WTC11 (cell line): ENCODE measurements around the gene CHD3. TPM values are rescaled to one million over a fixed set of nuclear protein-coding genes. Genes with fewer than 3 reads are reported as not detected.

Source experiments
- ATAC-seq: fragments of 200-7000 bp; cut with Tn5 transposase; 2 replicates; pipeline ENCODE4 v1.10.0; 2021; ENCODE audit warnings: mild to moderate bottlenecking, moderate library complexity
- CTCF ChIA-PET: fragments of 300-600 bp; sonication (Branson Sonifier 250); formaldehyde crosslinking; loops from one replicate; lab custom pipeline; 2021; ENCODE audit warnings: antibody characterized with exemption; lab: Charles Lee
- POLR2A ChIA-PET: fragments of 350-600 bp; sonication (Branson Sonifier 250); formaldehyde crosslinking; loops from one replicate; lab custom pipeline; 2021; ENCODE audit warnings: antibody characterized with exemption; lab: Charles Lee
- DNase-seq: peaks from one replicate; pipeline ENCODE4 v3.0.0; 2021; ENCODE audit warnings: low spot score
- H3K27ac Mint-ChIP-seq: 2 replicates; pipeline ENCODE4 v1.8.0; 2021; ENCODE audit warnings: mixed read lengths
- H3K27me3 Mint-ChIP-seq: 2 replicates; pipeline ENCODE4 v1.8.0; 2021; ENCODE audit warnings: low read depth, mild to moderate bottlenecking, moderate library complexity, mixed read lengths
- H3K36me3 Mint-ChIP-seq: 2 replicates; pipeline ENCODE4 v1.8.0; 2021; ENCODE audit warnings: mixed read lengths
- H3K4me1 Mint-ChIP-seq: 2 replicates; pipeline ENCODE4 v1.8.0; 2022; ENCODE audit warnings: mixed read lengths
- H3K4me3 Mint-ChIP-seq: 2 replicates; pipeline ENCODE4 v1.8.0; 2021; ENCODE audit warnings: mild to moderate bottlenecking, moderate library complexity, mixed read lengths
- H3K9me3 Mint-ChIP-seq: 2 replicates; pipeline ENCODE4 v1.8.0; 2021; ENCODE audit warnings: mixed read lengths
- ATF3 ChIP-seq: sonication (generic); formaldehyde crosslinking; conservative IDR thresholded peaks from 2 replicates; pipeline ENCODE4 v1.8.1; 2022; ENCODE audit warnings: mild to moderate bottlenecking, missing genetic modification reagents
- CDX4 ChIP-seq: fragments of 250-450 bp; sonication (Bioruptor Pico); IDR thresholded peaks from 2 replicates; pipeline ENCODE4 v1.9.0; 2021; ENCODE audit warnings: moderate library complexity, mild to moderate bottlenecking, inconsistent platforms, borderline replicate concordance
- CREB1 ChIP-seq: sonication (generic); formaldehyde crosslinking; IDR thresholded peaks from 2 replicates; pipeline ENCODE4 v1.8.0; 2023; ENCODE audit warnings: mild to moderate bottlenecking, missing genetic modification reagents
- CTCF ChIP-seq: fragments of 200-600 bp; IDR thresholded peaks from 2 replicates; pipeline ENCODE4 v1.8.0; 2022; ENCODE audit warnings: antibody characterized with exemption
- EMX1 ChIP-seq: fragments of 250-450 bp; sonication (Bioruptor Pico); IDR thresholded peaks from 2 replicates; pipeline ENCODE4 v1.8.0; 2021; ENCODE audit warnings: mild to moderate bottlenecking
- FOXK1 ChIP-seq: sonication (generic); formaldehyde crosslinking; IDR thresholded peaks from 2 replicates; pipeline ENCODE4 v1.8.0; 2022; ENCODE audit warnings: mild to moderate bottlenecking, moderate library complexity, missing genetic modification reagents
- FOXP1 ChIP-seq: sonication (generic); formaldehyde crosslinking; IDR thresholded peaks from 2 replicates; pipeline ENCODE4 v1.8.0; 2022; ENCODE audit warnings: missing genetic modification reagents, mild to moderate bottlenecking, moderate library complexity, borderline replicate concordance
- HMGXB4 ChIP-seq: sonication (generic); formaldehyde crosslinking; IDR thresholded peaks from 2 replicates; pipeline ENCODE4 v1.8.1; 2023; ENCODE audit warnings: mild to moderate bottlenecking, moderate library complexity, missing genetic modification reagents
- JUN ChIP-seq: sonication (generic); formaldehyde crosslinking; IDR thresholded peaks from 2 replicates; pipeline ENCODE4 v1.8.0; 2023; ENCODE audit warnings: mild to moderate bottlenecking, missing genetic modification reagents
- NFE2L1 ChIP-seq: sonication (generic); formaldehyde crosslinking; IDR thresholded peaks from 2 replicates; pipeline ENCODE4 v1.8.1; 2023; ENCODE audit warnings: missing genetic modification reagents
- NR3C1 ChIP-seq: sonication (generic); formaldehyde crosslinking; conservative IDR thresholded peaks from 2 replicates; pipeline ENCODE4 v1.8.1; 2023; ENCODE audit warnings: low read depth, mild to moderate bottlenecking, missing genetic modification reagents
- OVOL2 ChIP-seq: fragments of 250-450 bp; sonication (Bioruptor Pico); IDR thresholded peaks from 2 replicates; pipeline ENCODE4 v1.9.0; 2021; ENCODE audit warnings: mild to moderate bottlenecking, borderline replicate concordance
- RELA ChIP-seq: sonication (generic); formaldehyde crosslinking; IDR thresholded peaks from 2 replicates; pipeline ENCODE4 v1.8.1; 2022; ENCODE audit warnings: missing genetic modification reagents, mild to moderate bottlenecking, borderline replicate concordance
- RORB ChIP-seq: fragments of 250-450 bp; sonication (Bioruptor Pico); IDR thresholded peaks from 2 replicates; pipeline ENCODE4 v1.9.0; 2021; ENCODE audit warnings: mild to moderate bottlenecking
- SP1 ChIP-seq: sonication (generic); formaldehyde crosslinking; conservative IDR thresholded peaks from 2 replicates; pipeline ENCODE4 v1.8.1; 2022; ENCODE audit warnings: missing genetic modification reagents
- ZNF263 ChIP-seq: sonication (generic); formaldehyde crosslinking; IDR thresholded peaks from 2 replicates; pipeline ENCODE4 v1.8.1; 2022; ENCODE audit warnings: low read depth, mild to moderate bottlenecking, moderate library complexity, missing genetic modification reagents
- total RNA-seq: library from RNA; stranded (reverse); gene quantifications from 3 replicates; pipeline ENCODE4 v1.2.3, GENCODE V29; 2021
- TF ChIP-seq, protein P1 (sequence below): sonication (generic); formaldehyde crosslinking; IDR thresholded peaks from 2 replicates; pipeline ENCODE4 v1.8.0; 2022; ENCODE audit warnings: mild to moderate bottlenecking, missing genetic modification reagents
- TF ChIP-seq, protein P2 (sequence below): fragments of 250-450 bp; sonication (Bioruptor Pico); IDR thresholded peaks from 2 replicates; pipeline ENCODE4 v1.8.0; 2021; ENCODE audit warnings: mild to moderate bottlenecking

Gene CHD3
- total RNA-seq, 1 experiment from 2014 or later: 39.5 TPM

DNA sequence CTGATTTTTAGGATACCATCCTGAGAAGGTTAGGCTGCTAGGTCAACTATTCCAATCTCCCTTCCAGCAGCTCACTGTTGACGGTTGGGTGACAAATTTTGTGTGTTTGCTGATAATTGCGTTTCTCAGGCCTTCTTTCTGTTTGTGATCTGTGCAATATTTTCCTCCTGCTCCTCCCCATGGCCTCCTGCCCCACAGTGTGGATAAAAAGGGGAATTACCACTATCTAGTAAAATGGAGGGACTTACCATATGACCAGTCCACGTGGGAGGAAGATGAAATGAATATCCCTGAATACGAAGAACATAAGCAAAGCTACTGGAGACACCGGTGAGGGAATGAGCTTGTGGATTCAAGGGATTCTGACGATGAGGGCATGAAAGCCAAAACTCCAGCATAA lies 9.2 kb downstream of the CHD3 start:
- no peak overlapping the region for H3K27ac Mint-ChIP-seq
- no peak for ATAC-seq
- CTCF ChIA-PET: interaction anchor here (1.1 kb wide), 1 partner anchor 196 kb away, joined by 3 read pairs; no protein-coding TSS in a partner anchor
- no peaks in the 10 kb centered on the region for H3K4me1 Mint-ChIP-seq
- no peak for DNase-seq
- no peaks in the 10 kb centered on the region for H3K9me3 Mint-ChIP-seq
- H3K4me3 Mint-ChIP-seq: no peak overlapping the region
- POLR2A ChIA-PET: no interaction called here
- no peaks in the 10 kb centered on the region for H3K27me3 Mint-ChIP-seq
- peaks cover 27% of the 10 kb centered on the region; the same call in 1 of the 2 replicates for H3K36me3 Mint-ChIP-seq
- TF ChIP-seq ATF3 (CRISPR knock-in tag): no peak
- no peak for TF ChIP-seq ZNF263 (CRISPR knock-in tag)
- no peak for TF ChIP-seq FOXK1 (CRISPR knock-in tag)
- no peak for TF ChIP-seq EMX1 (CRISPR knock-in tag)
- TF ChIP-seq NFE2L1 (CRISPR knock-in tag): no peak
- TF ChIP-seq CREB1: no peak
- no peak for TF ChIP-seq HMGXB4 (CRISPR knock-in tag)
- TF ChIP-seq CTCF: no peak
- TF ChIP-seq JUN (CRISPR knock-in tag): no peak
- TF ChIP-seq CDX4 (CRISPR knock-in tag): no peak
- no peak for TF ChIP-seq NR3C1 (CRISPR knock-in tag)
- TF ChIP-seq, protein P1, sequence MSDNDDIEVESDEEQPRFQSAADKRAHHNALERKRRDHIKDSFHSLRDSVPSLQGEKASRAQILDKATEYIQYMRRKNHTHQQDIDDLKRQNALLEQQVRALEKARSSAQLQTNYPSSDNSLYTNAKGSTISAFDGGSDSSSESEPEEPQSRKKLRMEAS (CRISPR knock-in tag): no peak

DNA sequence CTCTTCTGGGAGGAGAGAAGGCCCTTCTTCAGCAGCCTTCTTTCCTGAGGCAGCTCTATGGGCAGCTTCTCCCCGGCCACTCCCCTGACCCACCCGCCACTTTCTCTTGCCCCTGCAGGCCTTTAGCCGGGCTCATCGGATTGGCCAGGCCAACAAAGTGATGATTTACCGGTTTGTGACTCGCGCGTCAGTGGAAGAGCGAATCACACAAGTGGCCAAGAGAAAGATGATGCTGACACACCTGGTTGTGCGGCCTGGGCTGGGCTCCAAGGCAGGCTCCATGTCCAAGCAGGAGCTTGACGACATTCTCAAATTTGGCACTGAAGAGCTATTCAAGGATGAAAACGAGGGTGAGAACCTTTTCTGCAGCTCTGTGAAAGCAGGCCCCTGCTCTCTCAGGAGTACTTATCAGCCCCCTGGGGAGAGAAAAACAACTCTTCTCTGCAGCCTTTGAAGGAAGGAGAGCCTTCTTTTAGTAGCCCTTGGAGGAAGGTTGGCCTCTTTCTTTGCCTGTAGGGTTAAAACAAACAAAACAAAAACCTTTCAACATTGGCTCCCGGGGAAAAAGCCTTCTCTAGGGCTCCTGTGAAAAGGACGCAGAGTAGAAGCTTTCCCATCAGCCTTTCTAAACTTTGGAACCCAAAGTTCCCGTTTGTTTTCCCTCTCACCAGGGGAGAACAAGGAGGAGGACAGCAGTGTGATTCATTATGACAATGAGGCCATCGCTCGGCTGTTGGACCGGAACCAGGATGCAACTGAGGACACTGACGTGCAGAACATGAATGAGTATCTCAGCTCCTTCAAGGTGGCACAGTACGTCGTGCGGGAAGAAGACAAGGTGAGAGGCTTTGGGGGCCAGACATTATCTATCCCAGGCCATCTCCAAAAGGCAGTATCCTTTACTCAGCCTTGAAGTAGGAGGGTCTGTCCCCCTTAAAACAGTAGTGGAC lies 14.8 kb downstream of the CHD3 start:
- DNase-seq (no peak), ATAC-seq (no peak)
- Mint-ChIP-seq H3K4me1 (0 out of 2 replicates have a peak, but pooled peaks cover 3% of the 10 kb centered on the region), H3K9me3 (no peaks in the 10 kb centered on the region), H3K27ac (no peak overlapping the region), H3K4me3 (no peak overlapping the region), H3K27me3 (no peaks in the 10 kb centered on the region), H3K36me3 (peaks cover 17% of the 10 kb centered on the region; the same call in 1 of the 2 replicates)
- ChIA-PET POLR2A (no interaction called here), CTCF (interaction anchor here (0.8 to 1.2 kb wide), 4 partner anchors 9 to 157 kb away, joined by 3 to 6 read pairs (median 4); partner anchors contain the start of gene NAA38)
- TF ChIP-seq RORB (no peak), RELA (CRISPR knock-in tag) (no peak), FOXP1 (no peak), SP1 (no peak), OVOL2 (CRISPR knock-in tag) (no peak)
- TF ChIP-seq, protein P2, sequence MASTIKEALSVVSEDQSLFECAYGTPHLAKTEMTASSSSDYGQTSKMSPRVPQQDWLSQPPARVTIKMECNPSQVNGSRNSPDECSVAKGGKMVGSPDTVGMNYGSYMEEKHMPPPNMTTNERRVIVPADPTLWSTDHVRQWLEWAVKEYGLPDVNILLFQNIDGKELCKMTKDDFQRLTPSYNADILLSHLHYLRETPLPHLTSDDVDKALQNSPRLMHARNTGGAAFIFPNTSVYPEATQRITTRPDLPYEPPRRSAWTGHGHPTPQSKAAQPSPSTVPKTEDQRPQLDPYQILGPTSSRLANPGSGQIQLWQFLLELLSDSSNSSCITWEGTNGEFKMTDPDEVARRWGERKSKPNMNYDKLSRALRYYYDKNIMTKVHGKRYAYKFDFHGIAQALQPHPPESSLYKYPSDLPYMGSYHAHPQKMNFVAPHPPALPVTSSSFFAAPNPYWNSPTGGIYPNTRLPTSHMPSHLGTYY (CRISPR knock-in tag): no peak
- TF ChIP-seq, all 79 proteins: peak for 0
